B cell (primary cell): ENCODE data around the gene FCSK. TPM values are rescaled to one million over a fixed set of nuclear protein-coding genes. Genes with fewer than 3 reads are reported as not detected.

Experiments
- ATAC-seq: fragments of 200-7000 bp; cut with Tn5 transposase; one replicate; pipeline ENCODE4 v1.10.0; 2021; ENCODE audit warnings: low read depth, mild to moderate bottlenecking, moderate number of reproducible peaks, moderate library complexity
- CTCF ChIA-PET: fragments of 350-600 bp; sonication (Branson Sonifier 250); formaldehyde crosslinking; loops from one replicate; lab custom pipeline; 2021; ENCODE audit warnings: antibody characterized with exemption, inconsistent platforms; lab: Charles Lee
- POLR2A ChIA-PET: fragments of 350-600 bp; sonication (Branson Sonifier 250); formaldehyde crosslinking; loops from one replicate; lab custom pipeline; 2021; ENCODE audit warnings: antibody characterized with exemption; lab: Charles Lee
- DNase-seq: peaks from one replicate; pipeline ENCODE4 v3.0.0; 2013
- H2AFZ ChIP-seq: 2 replicates; pipeline ENCODE4 v1.6.1; 2012; ENCODE audit warnings: mild to moderate bottlenecking, low read depth, low read length; ENCODE audit not compliant: insufficient read depth, poor library complexity, severe bottlenecking
- H3K27ac ChIP-seq, 2 donors: 1 replicate in 1 of 2; 2 replicates in 1 of 2; pipeline ENCODE4 v1.5.1; 2012 to 2013; ENCODE audit warnings: low read length in 2 of 2, mild to moderate bottlenecking in 2 of 2, moderate library complexity in 1 of 2
- H3K27me3 ChIP-seq, 4 experiments: fragments of 200-600 bp in 1 of 4; sonication (generic) in 1 of 4; replicated peaks in 1 of 4; 1 replicate in 2 of 4; 2 replicates in 2 of 4; pipeline versions ENCODE4 v1.6.1 to v1.7.0; 2013 to 2016; ENCODE audit warnings: low read length in 3 of 4, mild to moderate bottlenecking in 2 of 4, mixed read lengths in 1 of 4, moderate library complexity in 1 of 4; ENCODE audit not compliant: insufficient read depth in 4 of 4, control insufficient read depth in 3 of 4; ENCODE audit errors: control extremely low read depth in 1 of 4
- H3K36me3 ChIP-seq, 2 experiments: replicated peaks in 1 of 2; 1 replicate in 1 of 2; 2 replicates in 1 of 2; pipeline versions ENCODE4 v1.6.1 to v1.7.1; 2013; ENCODE audit warnings: low read length in 1 of 2; ENCODE audit not compliant: insufficient read depth in 2 of 2, control insufficient read depth in 1 of 2; ENCODE audit errors: control extremely low read depth in 1 of 2, extremely low read depth in 1 of 2
- H3K4me1 ChIP-seq, 2 donors: fragments of 200-600 bp in 1 of 2; sonication (generic) in 1 of 2; 1 replicate in 1 of 2; 2 replicates in 1 of 2; pipeline versions ENCODE4 v1.5.1 to v1.6.1; 2013 to 2017; ENCODE audit warnings: low read length in 2 of 2; ENCODE audit not compliant: control insufficient read depth in 2 of 2, insufficient read depth in 2 of 2
- H3K4me2 ChIP-seq: replicated peaks from 2 replicates; pipeline ENCODE3; 2012; ENCODE audit warnings: mild to moderate bottlenecking, low read depth, low read length; ENCODE audit not compliant: poor library complexity, severe bottlenecking
- H3K4me3 ChIP-seq, 5 experiments: fragments of 200-600 bp in 1 of 5; sonication (generic) in 1 of 5; 1 replicate in 3 of 5; 2 replicates in 2 of 5; pipeline versions ENCODE4 v1.5.1 to v1.7.0; 2011 to 2016; ENCODE audit warnings: low read length in 4 of 5, mild to moderate bottlenecking in 4 of 5, low read depth in 2 of 5, control low read depth in 1 of 5, moderate library complexity in 1 of 5; ENCODE audit not compliant: insufficient read depth in 1 of 5; ENCODE audit errors: control extremely low read depth in 1 of 5, extremely low read depth in 1 of 5
- H3K79me2 ChIP-seq: fragments of 200-600 bp; sonication (generic); one replicate; pipeline ENCODE4 v1.6.0; 2016; ENCODE audit warnings: low read length; ENCODE audit not compliant: control insufficient read depth, insufficient read depth
- H3K9ac ChIP-seq: fragments of 200-600 bp; sonication (generic); 2 replicates; pipeline ENCODE4 v1.6.1; 2017; ENCODE audit warnings: mild to moderate bottlenecking, low read length, moderate library complexity
- H3K9me3 ChIP-seq, 3 donors: one replicate each; pipeline versions ENCODE4 v1.6.1 to v1.7.1; 2013; ENCODE audit warnings: low read length in 2 of 3; ENCODE audit not compliant: control insufficient read depth in 2 of 3, insufficient read depth in 1 of 3; ENCODE audit errors: control extremely low read depth in 1 of 3
- H4K20me1 ChIP-seq: 2 replicates; pipeline ENCODE4 v1.6.0; 2012; ENCODE audit warnings: mild to moderate bottlenecking, low read length; ENCODE audit not compliant: insufficient read depth, control insufficient read depth, poor library complexity, severe bottlenecking
- H3K27ac Mint-ChIP-seq: one replicate; pipeline ENCODE4 v1.8.0; 2021; ENCODE audit warnings: mixed read lengths
- H3K27me3 Mint-ChIP-seq: one replicate; pipeline ENCODE4 v1.8.0; 2021; ENCODE audit warnings: mixed read lengths
- H3K4me1 Mint-ChIP-seq: one replicate; pipeline ENCODE4 v1.8.0; 2021; ENCODE audit warnings: mixed read lengths
- H3K4me3 Mint-ChIP-seq: one replicate; pipeline ENCODE4 v1.8.0; 2021; ENCODE audit warnings: mixed read lengths
- H3K9me3 Mint-ChIP-seq: one replicate; pipeline ENCODE4 v1.8.0; 2022; ENCODE audit warnings: mixed read lengths; ENCODE audit not compliant: insufficient read depth
- CTCF ChIP-seq: fragments of 200-600 bp; IDR thresholded peaks from one replicate; pipeline ENCODE4 v1.8.0; 2022; ENCODE audit warnings: antibody characterized with exemption, mild to moderate bottlenecking
- EZH2 ChIP-seq: IDR thresholded peaks from 2 replicates; pipeline ENCODE4 v1.6.1; 2012; ENCODE audit warnings: borderline replicate concordance, low read depth, mild to moderate bottlenecking, moderate library complexity, low read length; ENCODE audit not compliant: insufficient read depth, poor library complexity, severe bottlenecking
- WGBS: methylation state at CpG from one replicate; pipeline ENCODE4 v1.1.5; 2013; ENCODE audit warnings: missing lambda C conversion rate; ENCODE audit not compliant: insufficient coverage; 5-methylcytosine and 5-hydroxymethylcytosine counted together
- intact Hi-C: fragments of 100-400 bp; cut with micrococcal nuclease; formaldehyde crosslinking; loops from one replicate; pipeline ENCODE4 v1.10.0; 2022
- polyA plus RNA-seq: library from polyadenylated mRNA; depleted of rRNA; stranded (reverse); fragments of >200 nt; gene quantifications from 2 replicates; pipeline ENCODE4 v1.2.3, GENCODE V29; 2012
- total RNA-seq, 2 donors: library from RNA; stranded (reverse); fragments of 120-200 nt in 1 of 2; gene quantifications; 1 replicate in 1 of 2; 2 replicates in 1 of 2; pipeline versions ENCODE4 v1.2.3 to v1.2.4, GENCODE V29; 2013 to 2022

Gene FCSK
- total and polyA plus RNA-seq, 2 donors (not counting 1 experiment from before 2014, with no cell fraction given) = 19.4 to 24.8 TPM

DNA sequence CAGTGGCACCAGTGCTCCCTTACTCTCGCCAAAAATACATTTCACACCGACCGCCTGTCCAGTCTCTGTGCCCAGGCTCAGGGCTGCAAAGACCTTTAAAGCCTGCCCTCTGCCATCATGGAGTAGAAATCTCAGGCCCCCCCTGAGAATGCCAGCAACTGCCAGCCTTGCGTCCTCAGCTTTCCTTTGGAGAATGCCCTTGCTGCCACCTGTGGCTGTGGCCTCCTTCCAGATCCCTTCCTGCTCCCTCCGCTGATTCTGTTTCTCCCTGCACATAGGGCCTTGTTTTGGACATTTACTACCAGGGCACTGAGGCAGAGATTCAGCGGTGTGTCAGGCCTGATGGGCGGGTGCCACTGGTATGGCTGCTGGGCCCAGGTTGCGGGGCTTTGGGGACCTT is 13.2 kb downstream of the FCSK start:
- no peak overlapping the region for H3K9ac ChIP-seq
- H3K27me3 ChIP-seq = no peaks in the 10 kb centered on the region
- H3K36me3 ChIP-seq = peaks cover 0 to 10% of the 10 kb centered on the region in 2 experiments
- H2AFZ ChIP-seq = no peak overlapping the region
- no peaks in the 10 kb centered on the region for H3K9me3 ChIP-seq
- no peak overlapping the region for H3K4me2 ChIP-seq
- WGBS = 96% methylated on average over 8 of the region's 8 CpGs
- DNase-seq = no peak
- no peak overlapping the region for H3K27ac ChIP-seq
- H3K4me3 ChIP-seq = no peak overlapping the region
- ChIA-PET POLR2A (no interaction called here), CTCF (interaction anchor here (1.4 to 1.7 kb wide), 2 partner anchors 73 to 87 kb away, joined by 4 read pairs; no protein-coding TSS in a partner anchor)
- no peaks in the 10 kb centered on the region for H3K79me2 ChIP-seq
- no peak overlapping the region for H3K4me3 Mint-ChIP-seq
- H3K4me1 ChIP-seq = no peaks in the 10 kb centered on the region
- no peaks in the 10 kb centered on the region for H3K4me1 Mint-ChIP-seq
- H4K20me1 ChIP-seq = no peaks in the 10 kb centered on the region
- H3K27me3 Mint-ChIP-seq = no peaks in the 10 kb centered on the region
- intact Hi-C loops = no loop called here
- H3K9me3 Mint-ChIP-seq = no peaks in the 10 kb centered on the region
- H3K27ac Mint-ChIP-seq = no peak overlapping the region
- TF ChIP-seq EZH2 = no peak
- TF ChIP-seq CTCF = no peak
- ATAC-seq = no peak

DNA sequence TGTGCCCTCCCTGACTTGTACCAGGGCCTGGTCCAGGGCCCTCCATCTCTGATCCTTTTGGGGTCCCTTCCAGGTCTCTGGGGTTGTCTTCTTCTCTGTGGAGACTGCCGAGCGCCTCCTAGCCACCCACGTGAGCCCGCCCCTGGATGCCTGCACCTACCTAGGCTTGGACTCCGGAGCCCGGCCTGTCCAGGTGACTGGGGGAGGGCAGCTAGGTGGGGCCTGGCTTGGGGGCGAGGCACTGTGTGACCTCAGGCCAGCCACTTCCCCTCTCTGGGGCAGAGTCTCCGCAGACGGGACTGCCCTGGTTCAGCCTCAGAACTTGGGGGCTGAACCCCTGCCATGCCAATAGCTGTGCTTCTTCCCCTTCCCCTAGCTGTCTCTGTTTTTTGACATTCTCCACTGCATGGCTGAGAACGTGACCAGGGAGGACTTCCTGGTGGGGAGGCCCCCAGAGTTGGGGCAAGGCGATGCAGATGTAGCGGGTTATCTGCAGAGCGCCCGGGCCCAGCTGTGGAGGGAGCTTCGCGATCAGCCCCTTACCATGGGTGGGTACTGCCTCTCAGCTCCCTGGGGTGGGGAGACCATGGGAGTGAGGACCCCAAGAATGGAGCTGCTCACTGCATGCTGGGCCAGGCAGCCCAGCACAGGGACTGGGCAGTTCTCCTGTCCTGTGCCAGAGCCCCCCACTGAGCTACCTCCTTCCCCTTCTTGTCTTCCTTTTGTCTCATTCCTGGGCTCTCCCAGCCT is 14.6 kb downstream of the FCSK start:
- ChIA-PET POLR2A (no interaction called here), CTCF (interaction anchor here (0.6 to 1.3 kb wide), 5 partner anchors 38 to 99 kb away, joined by 3 to 5 read pairs (median 3); partner anchors contain the start of genes COG4 and SF3B3)
- no peaks in the 10 kb centered on the region for H3K9me3 Mint-ChIP-seq
- H3K4me1 Mint-ChIP-seq = no peaks in the 10 kb centered on the region
- Histone ChIP-seq H4K20me1 (no peaks in the 10 kb centered on the region), H3K27me3 (no peaks in the 10 kb centered on the region), H3K79me2 (no peaks in the 10 kb centered on the region), H3K36me3 (peaks cover 0 to 4% of the 10 kb centered on the region in 2 experiments), H3K4me2 (no peak overlapping the region), H2AFZ (no peak overlapping the region), H3K27ac (no peak overlapping the region), H3K4me3 (no peak overlapping the region), H3K4me1 (no peaks in the 10 kb centered on the region), H3K9me3 (no peaks in the 10 kb centered on the region), H3K9ac (no peak overlapping the region)
- H3K27me3 Mint-ChIP-seq = no peaks in the 10 kb centered on the region
- intact Hi-C loops = no loop called here
- H3K27ac Mint-ChIP-seq = no peak overlapping the region
- ATAC-seq (no peak), DNase-seq (no peak)
- 92% methylated on average over 15 of the region's 16 CpGs for WGBS
- no peak overlapping the region for H3K4me3 Mint-ChIP-seq
- TF ChIP-seq CTCF (no peak), EZH2 (no peak)
